ENCODE results near the gene EGR2.

The EGR2 gene

GRCh38 chr10:62816331-62817120, at the start of gene EGR2:
TSS of gene EGR2 (minus strand) at chr10:62816366. CDS start at chr10:62816029, 337 bp downstream.
- DNase-seq: peak; percentile 97

GRCh38 chr10:62862447-62862846, 46.3 kb upstream of the EGR2 start:
- DNase-seq: no peak

- no peak for DNase-seq
Observed at GRCh38 chr10:62861507-62861906, 45.3 kb upstream of the EGR2 start.

- DNase-seq: no peak
Observed at GRCh38 chr10:62860946-62861345, 44.8 kb upstream of the EGR2 start.

- DNase-seq: no peak
Observed at GRCh38 chr10:62858364-62858763, 42.2 kb upstream of the EGR2 start.

GRCh38 chr10:62856021-62856420, 39.9 kb upstream of the EGR2 start:
- DNase-seq: peak; percentile 8

- peak; percentile 22 for DNase-seq
Observed at GRCh38 chr10:62853710-62854109, 37.5 kb upstream of the EGR2 start.

GRCh38 chr10:62852961-62853702, 37.0 kb upstream of the EGR2 start:
- peak; percentile 11 for DNase-seq

- peak; percentile 13 for DNase-seq
Observed at GRCh38 chr10:62851442-62851841, 35.3 kb upstream of the EGR2 start.

GRCh38 chr10:62850646-62851045, 34.5 kb upstream of the EGR2 start:
- DNase-seq: no peak

GRCh38 chr10:62847433-62847832, 31.3 kb upstream of the EGR2 start:
- no peak for DNase-seq

GRCh38 chr10:62844280-62845011, 28.3 kb upstream of the EGR2 start:
- DNase-seq: no peak

GRCh38 chr10:62843600-62843999, 27.4 kb upstream of the EGR2 start:
- no peak for DNase-seq

GRCh38 chr10:62842983-62843382, 26.8 kb upstream of the EGR2 start:
- DNase-seq: no peak

- DNase-seq: no peak
Observed at GRCh38 chr10:62839590-62839989, 23.4 kb upstream of the EGR2 start.

GRCh38 chr10:62831346-62831745, 15.2 kb upstream of the EGR2 start:
- no peak for DNase-seq

GRCh38 chr10:62830679-62831078, 14.5 kb upstream of the EGR2 start:
- DNase-seq: no peak

GRCh38 chr10:62829622-62830021, 13.5 kb upstream of the EGR2 start:
- no peak for DNase-seq

GRCh38 chr10:62826273-62826672, 10.1 kb upstream of the EGR2 start:
- no peak for DNase-seq

- DNase-seq: no peak
Observed at GRCh38 chr10:62820586-62820985, 4.4 kb upstream of the EGR2 start.

GRCh38 chr10:62819141-62819920, 3.2 kb upstream of the EGR2 start:
- no peak for DNase-seq

GRCh38 chr10:62818426-62819011, 2.4 kb upstream of the EGR2 start:
- DNase-seq: peak; percentile 47

Measured in CD4-positive, alpha-beta T cell treated with Interleukin-10 for 1 hour (primary cell).